HepG2 (cell line): ENCODE data around the gene CERS4. TPM values are rescaled to one million over a fixed set of nuclear protein-coding genes. Genes with fewer than 3 reads are reported as not detected.

Experiments
- ATF7 ChIP-seq, 2 experiments: fragments of 450-650 bp in 1 of 2; sonication (generic) in 1 of 2; formaldehyde crosslinking in 1 of 2; IDR thresholded peaks; 2 replicates each; pipeline versions ENCODE4 v1.4.0 to v1.6.1; 2016 to 2020; ENCODE audit warnings: antibody characterized with exemption in 1 of 2, mild to moderate bottlenecking in 1 of 2, missing genetic modification reagents in 1 of 2
- CEBPZ ChIP-seq: IDR thresholded peaks from 2 replicates; pipeline ENCODE4 v1.6.1; 2012; ENCODE audit warnings: low read length, improper control_type of control experiment
- FOXA1 ChIP-seq, 2 experiments: fragments of 450-650 bp in 1 of 2; sonication (generic) in 1 of 2; formaldehyde crosslinking in 1 of 2; IDR thresholded peaks; 2 replicates each; pipeline versions ENCODE4 v1.4.0 to v1.6.1; 2016 to 2020; ENCODE audit warnings: missing genetic modification reagents in 1 of 2
- FOXC1 ChIP-seq: sonication (generic); formaldehyde crosslinking; IDR thresholded peaks from 2 replicates; pipeline ENCODE4 v1.8.0; 2022; ENCODE audit warnings: mild to moderate bottlenecking, missing genetic modification reagents, borderline replicate concordance
- GFI1 ChIP-seq: sonication (generic); formaldehyde crosslinking; IDR thresholded peaks from 2 replicates; pipeline ENCODE4 v1.5.0; 2020; ENCODE audit warnings: missing genetic modification reagents, mild to moderate bottlenecking, borderline replicate concordance
- GPN1 ChIP-seq: sonication (generic); formaldehyde crosslinking; IDR thresholded peaks from 2 replicates; pipeline ENCODE4 v1.5.1; 2020; ENCODE audit warnings: missing genetic modification reagents, borderline replicate concordance
- HOXA3 ChIP-seq: sonication (generic); formaldehyde crosslinking; IDR thresholded peaks from 2 replicates; pipeline ENCODE4 v1.5.0; 2020; ENCODE audit warnings: missing genetic modification reagents
- KAT7 ChIP-seq: IDR thresholded peaks from 2 replicates; pipeline ENCODE4 v1.6.1; 2018; ENCODE audit warnings: borderline replicate concordance, missing compliant biosample characterization
- MED13 ChIP-seq: sonication (generic); formaldehyde crosslinking; IDR thresholded peaks from 2 replicates; pipeline ENCODE4 v1.5.0; 2020; ENCODE audit warnings: missing genetic modification reagents
- PAWR ChIP-seq: sonication (generic); formaldehyde crosslinking; IDR thresholded peaks from 2 replicates; pipeline ENCODE4 v1.4.0; 2020; ENCODE audit warnings: missing genetic modification reagents, mild to moderate bottlenecking, borderline replicate concordance
- PREB ChIP-seq: sonication (generic); formaldehyde crosslinking; IDR thresholded peaks from 2 replicates; pipeline ENCODE4 v1.4.0; 2020; ENCODE audit warnings: missing genetic modification reagents
- RBM22 ChIP-seq: fragments of 200-400 bp; formaldehyde crosslinking; optimal IDR thresholded peaks from 2 replicates; pipeline ENCODE3; 2017; ENCODE audit warnings: mild to moderate bottlenecking, low read length, moderate library complexity
- TCF7 ChIP-seq: sonication (generic); IDR thresholded peaks from 2 replicates; pipeline ENCODE4 v1.6.1; 2016; ENCODE audit warnings: antibody characterized with exemption, low read depth
- ZNF20 ChIP-seq: sonication (generic); formaldehyde crosslinking; IDR thresholded peaks from 2 replicates; pipeline ENCODE4 v1.4.0; 2020; ENCODE audit warnings: mild to moderate bottlenecking, moderate library complexity, missing genetic modification reagents
- ZNF292 ChIP-seq: sonication (generic); formaldehyde crosslinking; IDR thresholded peaks from 2 replicates; pipeline ENCODE4 v1.8.1; 2022; ENCODE audit warnings: mild to moderate bottlenecking, low read depth, missing genetic modification reagents, borderline replicate concordance
- ZNF713 ChIP-seq: sonication (generic); formaldehyde crosslinking; IDR thresholded peaks from 2 replicates; pipeline ENCODE4 v1.4.0; 2020; ENCODE audit warnings: mild to moderate bottlenecking, missing genetic modification reagents
- ZNF737 ChIP-seq: sonication (generic); formaldehyde crosslinking; IDR thresholded peaks from 2 replicates; pipeline ENCODE4 v1.5.0; 2020; ENCODE audit warnings: missing genetic modification reagents, mild to moderate bottlenecking, borderline replicate concordance
- ZNF761 ChIP-seq: sonication (generic); formaldehyde crosslinking; conservative IDR thresholded peaks from 2 replicates; pipeline ENCODE4 v1.4.0; 2020; ENCODE audit warnings: mild to moderate bottlenecking, missing genetic modification reagents
- ZSCAN31 ChIP-seq: sonication (generic); formaldehyde crosslinking; IDR thresholded peaks from 2 replicates; pipeline ENCODE4 v1.5.0; 2020; ENCODE audit warnings: low read depth, mild to moderate bottlenecking, missing genetic modification reagents
- polyA plus RNA-seq, 8 experiments: library from polyadenylated mRNA; depleted of rRNA in 3 of 8; stranded (reverse) in 7 of 8; unstranded in 1 of 8; fragments of >200 nt; fragmentation: Illumina TruSeq in 4 of 8; extraction: Trizol in 4 of 8; gene quantifications; 2 replicates each; pipeline versions ENCODE4 v1.2.1 to v1.2.3, GENCODE V29; 2011 to 2016; ENCODE audit warnings: low read depth in 4 of 8, missing spikeins in 1 of 8, mixed read lengths in 1 of 8; ENCODE audit not compliant: insufficient read depth in 1 of 8
- total RNA-seq, 5 experiments: library from RNA; depleted of rRNA; stranded (reverse); fragments of >200 nt; fragmentation: Illumina TruSeq; extraction: Trizol; gene quantifications; 2 replicates each; pipeline ENCODE4 v1.2.3, GENCODE V29; 2016; ENCODE audit warnings: low read depth in 1 of 5
- TF ChIP-seq, protein P1 (sequence below): sonication (generic); formaldehyde crosslinking; IDR thresholded peaks from 2 replicates; pipeline ENCODE4 v1.5.1; 2020; ENCODE audit warnings: mild to moderate bottlenecking, missing genetic modification reagents, moderate library complexity
- TF ChIP-seq, protein P2 (sequence below): sonication (generic); formaldehyde crosslinking; IDR thresholded peaks from 2 replicates; pipeline ENCODE4 v1.5.1; 2020; ENCODE audit warnings: mild to moderate bottlenecking, missing genetic modification reagents, borderline replicate concordance

Gene CERS4
- total and polyA plus RNA-seq, 2 of the 13 experiments (the other 11 are each of a cell fraction or from before 2014, with no cell fraction given), result 74.7 to 83.5 TPM

GRCh38 chr19:8245869-8246835 is 37.0 kb downstream of the CERS4 start (continued):
- no peak for TF ChIP-seq PREB
- peak; percentile 65 for TF ChIP-seq FOXA1 (IDR thresholded peaks at IDR 0.05)
- peak; percentile 87 for TF ChIP-seq FOXA1 (CRISPR knock-in tag; IDR thresholded peaks at IDR 0.05)
- TF ChIP-seq CEBPZ, result no peak
- peak; percentile 71; the same call in 1 of the 2 replicates for TF ChIP-seq HOXA3 (CRISPR knock-in tag)
- no peak for TF ChIP-seq GPN1
- no peak for TF ChIP-seq ATF7 (IDR thresholded peaks at IDR 0.05)
- peak; percentile 29; the same call in 1 of the 2 replicates for TF ChIP-seq ATF7 (CRISPR knock-in tag; IDR thresholded peaks at IDR 0.05)
- no peak for TF ChIP-seq RBM22
- TF ChIP-seq ZNF20 (CRISPR knock-in tag), result no peak
- TF ChIP-seq ZNF761, result peak; percentile 81; the same call in 1 of the 2 replicates
- TF ChIP-seq, protein P1, sequence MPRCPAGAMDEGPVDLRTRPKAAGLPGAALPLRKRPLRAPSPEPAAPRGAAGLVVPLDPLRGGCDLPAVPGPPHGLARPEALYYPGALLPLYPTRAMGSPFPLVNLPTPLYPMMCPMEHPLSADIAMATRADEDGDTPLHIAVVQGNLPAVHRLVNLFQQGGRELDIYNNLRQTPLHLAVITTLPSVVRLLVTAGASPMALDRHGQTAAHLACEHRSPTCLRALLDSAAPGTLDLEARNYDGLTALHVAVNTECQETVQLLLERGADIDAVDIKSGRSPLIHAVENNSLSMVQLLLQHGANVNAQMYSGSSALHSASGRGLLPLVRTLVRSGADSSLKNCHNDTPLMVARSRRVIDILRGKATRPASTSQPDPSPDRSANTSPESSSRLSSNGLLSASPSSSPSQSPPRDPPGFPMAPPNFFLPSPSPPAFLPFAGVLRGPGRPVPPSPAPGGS (CRISPR knock-in tag), result peak; percentile 38; the same call in 1 of the 2 replicates
- TF ChIP-seq GFI1 (CRISPR knock-in tag), result peak; percentile 60; the same call in 1 of the 2 replicates
- no peak for TF ChIP-seq ZNF713
- TF ChIP-seq ZNF737, result no peak
- no peak for TF ChIP-seq MED13 (CRISPR knock-in tag)
- no peak for TF ChIP-seq PAWR (CRISPR knock-in tag)
- peak; percentile 92 for TF ChIP-seq TCF7
- TF ChIP-seq, protein P2, sequence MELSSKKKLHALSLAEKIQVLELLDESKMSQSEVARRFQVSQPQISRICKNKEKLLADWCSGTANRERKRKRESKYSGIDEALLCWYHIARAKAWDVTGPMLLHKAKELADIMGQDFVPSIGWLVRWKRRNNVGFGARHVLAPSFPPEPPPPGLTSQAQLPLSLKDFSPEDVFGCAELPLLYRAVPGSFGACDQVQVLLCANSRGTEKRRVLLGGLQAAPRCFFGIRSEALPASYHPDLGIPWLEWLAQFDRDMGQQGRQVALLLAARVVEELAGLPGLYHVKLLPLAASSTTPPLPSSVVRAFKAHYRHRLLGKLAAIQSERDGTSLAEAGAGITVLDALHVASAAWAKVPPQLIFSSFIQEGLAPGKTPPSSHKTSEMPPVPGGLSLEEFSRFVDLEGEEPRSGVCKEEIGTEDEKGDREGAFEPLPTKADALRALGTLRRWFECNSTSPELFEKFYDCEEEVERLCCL (CRISPR knock-in tag), result no peak
- TF ChIP-seq ZSCAN31 (CRISPR knock-in tag), result no peak
- TF ChIP-seq FOXC1 (CRISPR knock-in tag), result peak; percentile 22; the same call in 1 of the 2 replicates
- TF ChIP-seq KAT7 (CRISPR knock-in tag), result no peak
- TF ChIP-seq ZNF292 (CRISPR knock-in tag), result 0 out of 2 replicates have a peak, but pooled peaks have one; percentile 10
